Aorta (tissue), 5 donors: Measurements from ENCODE around the gene FLCN. TPM values are rescaled to one million over a fixed set of nuclear protein-coding genes. Genes with fewer than 3 reads are reported as not detected.

ENCODE experiments used
- ATAC-seq: fragments of 200-7000 bp; cut with Tn5 transposase; one replicate; pipeline ENCODE4 v1.9.1; 2022; ENCODE audit warnings: moderate library complexity; ENCODE audit not compliant: low FRiP score
- DNase-seq, 2 donors: peaks; one replicate each; pipeline ENCODE4 v3.0.0-alpha.2; 2020
- H3K27ac ChIP-seq, 2 donors: one replicate each; pipeline ENCODE4 v1.5.1; 2013; ENCODE audit warnings: low read length in 2 of 2, mild to moderate bottlenecking in 2 of 2, moderate library complexity in 2 of 2, control low read depth in 1 of 2, inconsistent platforms in 1 of 2, low read depth in 1 of 2
- H3K27me3 ChIP-seq, 2 donors: one replicate each; pipeline ENCODE4 v1.6.1; 2013; ENCODE audit warnings: control low read depth in 1 of 2, low read length in 1 of 2, mild to moderate bottlenecking in 1 of 2, moderate library complexity in 1 of 2; ENCODE audit not compliant: insufficient read depth in 2 of 2, control insufficient read depth in 1 of 2
- H3K36me3 ChIP-seq, 2 donors: one replicate each; pipeline ENCODE4 v1.6.1; 2013; ENCODE audit warnings: control low read depth in 1 of 2, low read length in 1 of 2, mild to moderate bottlenecking in 1 of 2; ENCODE audit not compliant: insufficient read depth in 2 of 2, control insufficient read depth in 1 of 2
- H3K4me1 ChIP-seq, 2 donors: one replicate each; pipeline ENCODE4 v1.6.1; 2013; ENCODE audit warnings: low read length in 2 of 2, control low read depth in 1 of 2, mild to moderate bottlenecking in 1 of 2, moderate library complexity in 1 of 2; ENCODE audit not compliant: insufficient read depth in 2 of 2, control insufficient read depth in 1 of 2
- H3K4me3 ChIP-seq, 2 donors: one replicate each; pipeline ENCODE4 v1.5.1; 2013; ENCODE audit warnings: low read length in 2 of 2, control low read depth in 1 of 2, mild to moderate bottlenecking in 1 of 2
- H3K9me3 ChIP-seq: one replicate; pipeline ENCODE4 v1.6.1; 2013; ENCODE audit warnings: mild to moderate bottlenecking, low read length; ENCODE audit not compliant: control insufficient read depth
- WGBS, 2 donors: extraction: QIAGEN DNeasy Blood & Tissue Kit; methylation state at CpG; one replicate each; pipeline ENCODE4 v1.1.7; 2013; 5-methylcytosine and 5-hydroxymethylcytosine counted together
- intact Hi-C, 2 donors: fragments of 100-400 bp; cut with DNase I; formaldehyde crosslinking; loops; one replicate each; pipeline versions ENCODE4 v1.14.2 to v1.15.0; 2022
- polyA plus RNA-seq, 2 donors: library from polyadenylated mRNA; stranded (reverse); fragments of 200-250 nt; gene quantifications; one replicate each; pipeline ENCODE4 v1.2.3, GENCODE V29; 2013
- total RNA-seq, 2 donors: library from RNA; stranded (reverse); fragmentation: NEBNext Ultra II Directional; extraction: Animal tissue kit (Norgen Biotek cat#: 25700); gene quantifications; one replicate each; pipeline ENCODE4 v1.2.1, GENCODE V29; 2021
- donor health status: healthy with polysubstance abuse.
- donor health status: Bipolar disorder and iron deficiency.
- donor health status: DM: no; HTN: no; CAD: no.
- donor health status: DM: no; HTN: no; CAD: no.
- donor health status: DM: yes; HTN: yes; CAD: no.

FLCN gene
- total and polyA plus RNA-seq, 4 donors: 12.5 to 85.0 (median 67.6) TPM

- H3K4me3 ChIP-seq: no peak overlapping the region
- H3K27me3 ChIP-seq: no peaks in the 10 kb centered on the region
- WGBS, 2 donors: 92 to 94% methylated on average over 22 of the region's 22 CpGs
- H3K27ac ChIP-seq: no peak overlapping the region
- DNase-seq (no peak), ATAC-seq (no peak)
- intact Hi-C loops: no loop called here
- peaks cover 12 to 20% of the 10 kb centered on the region in 2 donors for H3K36me3 ChIP-seq
- H3K4me1 ChIP-seq: no peaks in the 10 kb centered on the region
- no peaks in the 10 kb centered on the region for H3K9me3 ChIP-seq
These were observed 15.6 kb downstream of the FLCN start for GRCh38 chr17:17221329-17221728.

GRCh38 chr17:17220529-17220928, 16.4 kb downstream of the FLCN start:
- peaks cover 12 to 17% of the 10 kb centered on the region in 2 donors for H3K36me3 ChIP-seq
- H3K4me3 ChIP-seq: no peak overlapping the region
- intact Hi-C loops: no loop called here
- no peak overlapping the region for H3K27ac ChIP-seq
- H3K27me3 ChIP-seq: no peaks in the 10 kb centered on the region
- H3K9me3 ChIP-seq: no peaks in the 10 kb centered on the region
- DNase-seq (no peak), ATAC-seq (no peak)
- H3K4me1 ChIP-seq: no peaks in the 10 kb centered on the region
- WGBS, 2 donors: 90 to 97% methylated on average over 8 of the region's 8 CpGs

DNA sequence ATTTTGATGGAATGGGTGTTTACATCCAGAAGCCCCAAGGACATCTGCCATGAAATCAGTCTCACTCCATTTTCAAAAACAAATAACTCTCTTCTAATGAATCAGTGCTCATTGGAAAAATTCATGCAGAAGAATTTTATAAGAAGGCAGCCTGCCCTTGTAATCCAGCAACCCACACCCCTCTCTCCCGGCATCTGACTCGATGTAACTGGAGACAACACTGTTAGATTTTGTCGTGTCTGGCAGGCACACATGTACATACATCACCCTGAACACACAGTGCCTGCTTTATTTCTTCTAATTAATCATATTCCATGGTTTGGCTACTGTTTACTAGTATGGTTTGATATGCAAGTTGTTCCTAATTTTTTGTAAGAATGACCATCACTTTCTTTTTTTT, 19.0 kb downstream of the FLCN start:
- DNase-seq (no peak), ATAC-seq (no peak)
- Histone ChIP-seq H3K27ac (no peak overlapping the region), H3K36me3 (peaks cover 12 to 18% of the 10 kb centered on the region in 2 donors), H3K4me1 (no peaks in the 10 kb centered on the region), H3K27me3 (no peaks in the 10 kb centered on the region), H3K4me3 (no peak overlapping the region), H3K9me3 (no peaks in the 10 kb centered on the region)
- WGBS, 2 donors: 90 to 91% methylated on average over 3 of the region's 3 CpGs
- intact Hi-C loops: no loop called here

DNA sequence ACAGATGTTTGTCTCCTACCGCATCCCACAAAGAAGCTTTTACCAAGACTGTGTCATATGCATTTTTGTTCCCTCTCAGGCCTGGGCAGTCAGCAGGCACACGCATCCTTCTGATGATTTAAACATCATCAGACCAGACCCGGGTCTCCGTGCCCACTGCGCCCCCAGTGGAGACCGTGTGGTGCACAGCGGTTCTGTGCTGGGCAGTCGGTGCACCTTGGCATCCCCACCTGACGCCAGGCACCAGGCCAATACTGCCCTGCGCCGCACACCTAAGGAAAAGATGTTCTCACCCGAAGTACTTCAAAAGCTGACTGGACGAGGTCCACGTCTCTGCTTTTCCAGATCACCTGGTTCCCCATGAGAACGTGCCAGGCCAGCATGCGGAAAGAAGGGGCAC, 20.2 kb downstream of the FLCN start:
- no peak overlapping the region for H3K4me3 ChIP-seq
- H3K9me3 ChIP-seq: no peaks in the 10 kb centered on the region
- H3K27me3 ChIP-seq: no peaks in the 10 kb centered on the region
- no peaks in the 10 kb centered on the region for H3K4me1 ChIP-seq
- intact Hi-C loops: no loop called here
- no peak overlapping the region for H3K27ac ChIP-seq
- 82 to 87% methylated on average over 16 of the region's 16 CpGs for WGBS, 2 donors
- ATAC-seq: peak; percentile 6
- DNase-seq: no peak
- H3K36me3 ChIP-seq: peaks cover 12 to 14% of the 10 kb centered on the region in 2 donors

GRCh38 chr17:17216236-17216635, 20.7 kb downstream of the FLCN start:
- no peaks in the 10 kb centered on the region for H3K4me1 ChIP-seq
- WGBS, 2 donors: 89 to 90% methylated on average over 17 of the region's 17 CpGs
- H3K36me3 ChIP-seq: peaks cover 10 to 11% of the 10 kb centered on the region in 2 donors
- H3K27ac ChIP-seq: no peak overlapping the region
- no peak overlapping the region for H3K4me3 ChIP-seq
- no peak for DNase-seq
- intact Hi-C loops: no loop called here
- no peaks in the 10 kb centered on the region for H3K27me3 ChIP-seq
- no peak for ATAC-seq
- no peaks in the 10 kb centered on the region for H3K9me3 ChIP-seq

DNA sequence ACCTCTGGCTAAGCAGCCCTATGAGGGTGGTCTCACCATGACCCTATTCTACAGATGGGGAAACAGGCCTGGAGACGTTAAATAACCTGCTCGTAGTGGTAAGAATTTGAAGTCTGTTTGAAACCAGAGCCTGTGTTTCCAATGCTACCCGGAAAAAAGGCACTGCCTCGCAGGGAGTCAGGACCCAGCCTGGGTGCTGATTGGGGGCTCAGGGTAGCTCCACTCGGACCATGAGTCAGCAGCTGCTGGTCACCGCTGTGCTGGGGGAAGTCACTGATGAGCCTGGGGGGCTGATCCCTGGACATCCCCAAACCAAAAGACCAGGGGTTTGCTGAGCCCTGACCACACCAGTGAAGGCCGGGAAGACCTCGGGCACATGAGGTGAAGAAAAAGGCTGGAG, 21.4 kb downstream of the FLCN start:
- intact Hi-C loops: no loop called here
- Histone ChIP-seq H3K9me3 (no peaks in the 10 kb centered on the region), H3K27me3 (no peaks in the 10 kb centered on the region), H3K4me1 (no peaks in the 10 kb centered on the region), H3K27ac (no peak overlapping the region), H3K4me3 (no peak overlapping the region), H3K36me3 (peaks cover 9 to 10% of the 10 kb centered on the region in 2 donors)
- 82 to 84% methylated on average over 8 of the region's 8 CpGs for WGBS, 2 donors
- no peak for ATAC-seq
- no peak for DNase-seq

DNA sequence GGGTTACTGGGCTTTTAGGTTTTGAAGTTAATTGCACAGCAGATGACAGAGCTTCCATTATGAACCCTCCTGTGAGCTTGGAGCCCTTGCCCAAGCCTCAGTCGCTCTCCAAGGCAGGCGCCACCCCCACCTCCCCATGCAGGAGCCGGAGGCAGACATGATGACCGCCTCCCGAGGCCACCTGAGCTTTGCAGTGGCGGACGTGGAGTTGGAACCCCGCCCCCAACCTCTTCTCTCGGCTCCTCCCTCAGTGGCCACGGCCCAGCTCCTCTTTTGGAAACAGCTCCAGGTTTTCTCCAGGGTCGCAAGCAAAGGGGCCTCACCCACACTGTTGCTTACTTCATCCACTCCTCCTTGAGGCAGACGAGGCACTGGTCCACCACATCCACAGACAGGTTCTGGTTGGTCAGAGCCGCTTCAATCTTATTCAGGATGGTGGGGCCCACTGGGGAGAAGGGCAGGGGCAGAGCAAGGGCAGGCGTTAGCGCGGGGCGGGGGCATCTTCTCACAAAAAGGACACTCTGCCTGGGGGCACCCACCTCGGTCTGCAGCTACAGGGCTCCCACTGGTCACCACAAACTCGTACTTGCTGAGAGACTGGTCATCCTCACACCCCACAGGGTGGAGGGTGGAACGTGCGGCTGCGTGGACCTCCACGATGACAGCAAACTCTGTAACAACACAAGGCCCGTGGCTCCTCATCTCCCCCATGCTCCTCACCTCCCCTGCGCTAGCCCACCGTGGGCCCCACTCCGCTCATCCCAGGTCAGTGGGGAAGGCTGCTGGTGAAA, 22.1 kb downstream of the FLCN start:
- intact Hi-C loops: no loop called here
- ATAC-seq (peak; percentile 11), DNase-seq (no peak)
- Histone ChIP-seq H3K27me3 (no peaks in the 10 kb centered on the region), H3K27ac (no peak overlapping the region), H3K36me3 (peaks cover 9 to 10% of the 10 kb centered on the region in 2 donors), H3K9me3 (no peaks in the 10 kb centered on the region), H3K4me1 (no peaks in the 10 kb centered on the region), H3K4me3 (no peak overlapping the region)
- WGBS, 2 donors: 88 to 90% methylated on average over 27 of the region's 27 CpGs

DNA sequence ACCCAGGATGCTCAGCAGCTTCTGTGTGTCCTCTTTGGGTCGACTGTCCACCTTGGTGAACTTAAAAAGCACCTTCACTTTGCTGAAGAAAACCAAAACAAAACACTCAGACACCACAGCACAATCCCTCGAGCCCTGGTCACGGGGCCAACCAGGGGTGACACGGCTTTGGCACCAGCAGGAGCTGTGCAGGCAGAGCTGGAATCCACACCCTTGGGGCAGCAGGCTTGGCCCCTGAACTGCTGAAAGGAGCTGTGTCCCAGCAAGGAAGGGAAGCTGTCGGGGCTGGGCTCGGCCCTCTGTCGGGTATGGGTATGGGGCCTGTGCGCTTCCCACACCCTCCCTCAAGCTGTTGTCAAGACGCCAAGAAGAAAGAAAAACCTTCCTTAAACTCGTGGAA, 23.2 kb downstream of the FLCN start:
- 70 to 73% methylated on average over 10 of the region's 10 CpGs for WGBS, 2 donors
- no peak overlapping the region for H3K27ac ChIP-seq

GRCh38 chr17:17207998-17208397, 29.0 kb downstream of the FLCN start:
- Histone ChIP-seq H3K36me3 (no peaks in the 10 kb centered on the region), H3K9me3 (no peaks in the 10 kb centered on the region), H3K4me1 (no peaks in the 10 kb centered on the region), H3K27me3 (no peaks in the 10 kb centered on the region), H3K27ac (no peak overlapping the region), H3K4me3 (no peak overlapping the region)
- intact Hi-C loops: loop anchor here in 1 of 2 donors (10.0 kb wide), 1 partner anchor 203 kb away; no protein-coding TSS in a partner anchor
- no peak for DNase-seq
- ATAC-seq: no peak
- WGBS, 2 donors: 68 to 70% methylated on average over 8 of the region's 8 CpGs

More for the DNA sequence above, 23.2 kb downstream of the FLCN start:
- Histone ChIP-seq H3K9me3 (no peaks in the 10 kb centered on the region), H3K4me1 (no peaks in the 10 kb centered on the region), H3K27me3 (no peaks in the 10 kb centered on the region), H3K36me3 (peaks cover 7 to 9% of the 10 kb centered on the region in 2 donors), H3K4me3 (no peak overlapping the region)
- intact Hi-C loops: no loop called here
- DNase-seq: no peak
- ATAC-seq: no peak
